PC-3 (cell line): Measurements from ENCODE around the gene MORN3.

Source experiments
- EZH2 ChIP-seq: fragments of 300-600 bp; sonication (generic); IDR thresholded peaks from one replicate; pipeline ENCODE4 v1.6.1; 2017; ENCODE audit warnings: antibody characterized with exemption, mild to moderate bottlenecking, low read length; ENCODE audit not compliant: unreplicated experiment
- EZH2phosphoT487 ChIP-seq: fragments of 300-600 bp; sonication (generic); IDR thresholded peaks from 2 replicates; pipeline ENCODE4 v1.6.1; 2018; ENCODE audit warnings: mild to moderate bottlenecking, antibody characterized with exemption, low read length, borderline replicate concordance
- TF ChIP-seq, protein P1 (sequence below): fragments of 300-600 bp; sonication (generic); conservative IDR thresholded peaks from 2 replicates; pipeline ENCODE4 v1.5.1; 2017; ENCODE audit warnings: antibody characterized with exemption, low read depth, mild to moderate bottlenecking, low read length

DNA sequence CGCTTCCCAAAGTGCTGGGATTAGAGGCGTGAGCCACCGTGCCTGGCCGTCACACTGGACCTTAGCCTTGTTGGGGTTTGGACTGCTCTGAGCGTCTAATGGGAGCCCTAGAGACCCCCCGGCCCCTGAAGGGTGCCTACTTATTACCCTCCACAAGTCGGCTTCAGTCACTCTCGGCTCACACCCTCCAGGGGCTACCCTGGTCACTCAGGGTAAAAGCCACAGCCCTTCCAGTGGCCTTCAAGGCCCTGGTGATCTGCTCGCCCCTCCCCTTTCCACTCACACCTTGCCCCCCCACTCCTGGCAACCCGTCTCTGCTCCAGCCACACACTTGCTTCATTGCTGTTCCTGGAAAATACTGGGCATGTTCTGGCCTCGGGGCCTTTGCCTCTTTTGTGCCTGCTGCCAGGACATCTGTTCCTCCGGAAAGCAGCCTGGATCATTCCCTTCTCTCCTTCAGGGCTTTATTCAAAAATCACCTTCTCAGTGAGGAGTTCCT is 3.6 kb upstream of the MORN3 start:
- TF ChIP-seq, protein P1, sequence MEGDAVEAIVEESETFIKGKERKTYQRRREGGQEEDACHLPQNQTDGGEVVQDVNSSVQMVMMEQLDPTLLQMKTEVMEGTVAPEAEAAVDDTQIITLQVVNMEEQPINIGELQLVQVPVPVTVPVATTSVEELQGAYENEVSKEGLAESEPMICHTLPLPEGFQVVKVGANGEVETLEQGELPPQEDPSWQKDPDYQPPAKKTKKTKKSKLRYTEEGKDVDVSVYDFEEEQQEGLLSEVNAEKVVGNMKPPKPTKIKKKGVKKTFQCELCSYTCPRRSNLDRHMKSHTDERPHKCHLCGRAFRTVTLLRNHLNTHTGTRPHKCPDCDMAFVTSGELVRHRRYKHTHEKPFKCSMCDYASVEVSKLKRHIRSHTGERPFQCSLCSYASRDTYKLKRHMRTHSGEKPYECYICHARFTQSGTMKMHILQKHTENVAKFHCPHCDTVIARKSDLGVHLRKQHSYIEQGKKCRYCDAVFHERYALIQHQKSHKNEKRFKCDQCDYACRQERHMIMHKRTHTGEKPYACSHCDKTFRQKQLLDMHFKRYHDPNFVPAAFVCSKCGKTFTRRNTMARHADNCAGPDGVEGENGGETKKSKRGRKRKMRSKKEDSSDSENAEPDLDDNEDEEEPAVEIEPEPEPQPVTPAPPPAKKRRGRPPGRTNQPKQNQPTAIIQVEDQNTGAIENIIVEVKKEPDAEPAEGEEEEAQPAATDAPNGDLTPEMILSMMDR = no peak
- TF ChIP-seq EZH2 = no peak
- no peak for TF ChIP-seq EZH2phosphoT487
